Vagina (tissue), 2 donors: ENCODE data around the gene COL27A1.

Experiments
- POLR2A ChIP-seq, 2 donors: fragments of 450-650 bp; IDR thresholded peaks; one replicate each; pipeline ENCODE4 v1.6.1; 2017; ENCODE audit warnings: antibody characterized with exemption in 2 of 2, mild to moderate bottlenecking in 2 of 2, moderate library complexity in 2 of 2
- POLR2AphosphoS5 ChIP-seq, 2 donors: sonication (generic); formaldehyde crosslinking; IDR thresholded peaks; one replicate each; pipeline ENCODE4 v1.9.0; 2017; ENCODE audit warnings: antibody characterized with exemption in 2 of 2, mild to moderate bottlenecking in 2 of 2, low read depth in 1 of 2; ENCODE audit not compliant: insufficient read depth in 1 of 2
- TF ChIP-seq, protein P1 (sequence below), 3 experiments: fragments of 450-650 bp in 2 of 3; fragments of 200-600 bp in 1 of 3; sonication (generic) in 1 of 3; IDR thresholded peaks; one replicate each; pipeline ENCODE4 v1.5.1; 2017 to 2019; ENCODE audit warnings: antibody characterized with exemption in 3 of 3, mild to moderate bottlenecking in 2 of 3, moderate library complexity in 2 of 3

DNA sequence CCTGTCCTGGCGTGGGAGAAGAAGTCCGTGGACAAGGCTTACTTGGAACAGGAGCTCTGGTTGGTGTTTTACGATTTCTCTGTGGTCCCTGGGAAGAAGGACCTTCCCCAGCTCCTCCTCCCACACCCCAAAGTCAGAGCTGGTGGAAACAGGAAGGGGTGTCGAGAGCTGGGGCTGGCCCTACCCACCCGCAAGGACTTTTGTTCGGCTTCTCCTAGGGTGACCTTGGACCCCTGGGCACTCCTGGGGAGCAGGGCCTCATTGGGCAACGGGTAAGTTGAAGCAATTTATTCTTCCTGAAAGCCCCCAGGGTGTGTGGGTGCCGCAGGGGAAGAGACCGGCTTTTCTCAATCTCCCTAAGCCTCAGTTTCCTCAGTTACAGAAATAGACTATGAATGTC lies 113.7 kb downstream of the COL27A1 start:
- TF ChIP-seq, protein P1, sequence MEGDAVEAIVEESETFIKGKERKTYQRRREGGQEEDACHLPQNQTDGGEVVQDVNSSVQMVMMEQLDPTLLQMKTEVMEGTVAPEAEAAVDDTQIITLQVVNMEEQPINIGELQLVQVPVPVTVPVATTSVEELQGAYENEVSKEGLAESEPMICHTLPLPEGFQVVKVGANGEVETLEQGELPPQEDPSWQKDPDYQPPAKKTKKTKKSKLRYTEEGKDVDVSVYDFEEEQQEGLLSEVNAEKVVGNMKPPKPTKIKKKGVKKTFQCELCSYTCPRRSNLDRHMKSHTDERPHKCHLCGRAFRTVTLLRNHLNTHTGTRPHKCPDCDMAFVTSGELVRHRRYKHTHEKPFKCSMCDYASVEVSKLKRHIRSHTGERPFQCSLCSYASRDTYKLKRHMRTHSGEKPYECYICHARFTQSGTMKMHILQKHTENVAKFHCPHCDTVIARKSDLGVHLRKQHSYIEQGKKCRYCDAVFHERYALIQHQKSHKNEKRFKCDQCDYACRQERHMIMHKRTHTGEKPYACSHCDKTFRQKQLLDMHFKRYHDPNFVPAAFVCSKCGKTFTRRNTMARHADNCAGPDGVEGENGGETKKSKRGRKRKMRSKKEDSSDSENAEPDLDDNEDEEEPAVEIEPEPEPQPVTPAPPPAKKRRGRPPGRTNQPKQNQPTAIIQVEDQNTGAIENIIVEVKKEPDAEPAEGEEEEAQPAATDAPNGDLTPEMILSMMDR (IDR thresholded peaks at IDR 0.05), result no peak
- TF ChIP-seq POLR2A (IDR thresholded peaks at IDR 0.05) (no peak), POLR2AphosphoS5 (IDR thresholded peaks at IDR 0.05; ENCODE audit: insufficient read depth in 1 of 2, low read depth in 1 of 2) (no peak)
